Cardiac fibroblast (primary cell): ENCODE results near the gene PDE11A.

Experiments used
- DNase-seq, 2 donors: peaks; one replicate each; pipeline versions ENCODE4 v3.0.0 to v3.0.0-alpha.2; 2010; ENCODE audit warnings: low read depth in 2 of 2
- H3K4me3 ChIP-seq, 2 donors: replicated peaks in 1 of 2; 1 replicate in 1 of 2; 2 replicates in 1 of 2; pipeline ENCODE4 v1.5.1; 2011; ENCODE audit warnings: low read depth in 2 of 2, low read length in 2 of 2, mild to moderate bottlenecking in 2 of 2, moderate library complexity in 1 of 2
- CTCF ChIP-seq: IDR thresholded peaks from one replicate; pipeline ENCODE4 v1.5.1; 2011; ENCODE audit warnings: low read depth, mild to moderate bottlenecking, low read length, inconsistent platforms

The PDE11A gene

GRCh38 chr2:177832611-177833433 lies 239.8 kb downstream of the PDE11A start:
- no peak for TF ChIP-seq CTCF
- DNase-seq = no peak
- H3K4me3 ChIP-seq = no peak overlapping the region

GRCh38 chr2:177830881-177831386 lies 241.6 kb downstream of the PDE11A start:
- H3K4me3 ChIP-seq = no peak overlapping the region
- DNase-seq = no peak
- no peak for TF ChIP-seq CTCF

GRCh38 chr2:177828557-177828956 lies 244.0 kb downstream of the PDE11A start:
- no peak for TF ChIP-seq CTCF
- DNase-seq = no peak
- H3K4me3 ChIP-seq = no peak overlapping the region

GRCh38 chr2:177826897-177827296 lies 245.7 kb downstream of the PDE11A start:
- H3K4me3 ChIP-seq = no peak overlapping the region
- no peak for DNase-seq
- TF ChIP-seq CTCF = no peak

GRCh38 chr2:177822941-177823340 lies 249.6 kb downstream of the PDE11A start:
- TF ChIP-seq CTCF = no peak
- DNase-seq = no peak
- no peak overlapping the region for H3K4me3 ChIP-seq

- TF ChIP-seq CTCF = no peak
- no peak overlapping the region for H3K4me3 ChIP-seq
- DNase-seq = no peak
Measured at GRCh38 chr2:177818412-177818811, 254.2 kb downstream of the PDE11A start.
